ENCODE measurements around the gene MAD2L2.
A peak's percentile ranks its signal among the peaks of the same experiment; 100 is the strongest.

The MAD2L2 gene

GRCh38 chr1:11681071-11681771 lies at the start of gene MAD2L2:
MAD2L2 (minus strand) TSS chr1:11681148; CDS start chr1:11680601, 547 bp downstream.
- peak; percentile 61 for DNase-seq
- no peaks in the 10 kb centered on the region for H3K36me3 ChIP-seq (replicated peaks)
- TF ChIP-seq CTCF (IDR thresholded peaks at IDR 0.05; ENCODE audit: low read depth, low read length, missing control alignments) = no peak
- H3K4me3 ChIP-seq (ENCODE audit: low read depth, low read length) = peak within 1 kb of the TSS; percentile 85
- H3K27ac ChIP-seq = peak within 1 kb of the TSS; percentile 49
- H3K27me3 ChIP-seq (replicated peaks) = no peaks in the 10 kb centered on the region
- in situ Hi-C loops (cut with HindIII; ENCODE audit: low pct_ligation_motif_present, low sequenced_read_pairs) = no loop called here

GRCh38 chr1:11730429-11730891 lies 49.5 kb upstream of the MAD2L2 start:
- no peak for TF ChIP-seq CTCF (IDR thresholded peaks at IDR 0.05; ENCODE audit: low read depth, low read length, missing control alignments)
- no peak overlapping the region for H3K4me3 ChIP-seq (ENCODE audit: low read depth, low read length)
- in situ Hi-C loops (cut with HindIII; ENCODE audit: low pct_ligation_motif_present, low sequenced_read_pairs) = no loop called here

GRCh38 chr1:11729498-11730428 lies 48.8 kb upstream of the MAD2L2 start:
- in situ Hi-C loops (cut with HindIII; ENCODE audit: low pct_ligation_motif_present, low sequenced_read_pairs) = no loop called here
- DNase-seq = no peak

More at GRCh38 chr1:11730429-11730891, 49.5 kb upstream of the MAD2L2 start:
- Histone ChIP-seq H3K36me3 (replicated peaks) (no peaks in the 10 kb centered on the region), H3K27me3 (replicated peaks) (no peaks in the 10 kb centered on the region), H3K27ac (no peak overlapping the region)
- no peak for DNase-seq

GRCh38 chr1:11729155-11729497 lies 48.2 kb upstream of the MAD2L2 start:
- H3K27me3 ChIP-seq (replicated peaks) = no peaks in the 10 kb centered on the region
- in situ Hi-C loops (cut with HindIII; ENCODE audit: low pct_ligation_motif_present, low sequenced_read_pairs) = no loop called here
- no peak overlapping the region for H3K4me3 ChIP-seq (ENCODE audit: low read depth, low read length)
- H3K27ac ChIP-seq = no peak overlapping the region
- no peaks in the 10 kb centered on the region for H3K36me3 ChIP-seq (replicated peaks)
- DNase-seq = no peak
- TF ChIP-seq CTCF (IDR thresholded peaks at IDR 0.05; ENCODE audit: low read depth, low read length, missing control alignments) = no peak

More at GRCh38 chr1:11729498-11730428, 48.8 kb upstream of the MAD2L2 start:
- Histone ChIP-seq H3K27ac (no peak overlapping the region), H3K27me3 (replicated peaks) (no peaks in the 10 kb centered on the region), H3K4me3 (ENCODE audit: low read depth, low read length) (no peak overlapping the region), H3K36me3 (replicated peaks) (no peaks in the 10 kb centered on the region)
- no peak for TF ChIP-seq CTCF (IDR thresholded peaks at IDR 0.05; ENCODE audit: low read depth, low read length, missing control alignments)

- Histone ChIP-seq H3K27ac (no peak overlapping the region), H3K36me3 (replicated peaks) (no peaks in the 10 kb centered on the region), H3K4me3 (ENCODE audit: low read depth, low read length) (no peak overlapping the region), H3K27me3 (replicated peaks) (no peaks in the 10 kb centered on the region)
- in situ Hi-C loops (cut with HindIII; ENCODE audit: low pct_ligation_motif_present, low sequenced_read_pairs) = no loop called here
- no peak for DNase-seq
- no peak for TF ChIP-seq CTCF (IDR thresholded peaks at IDR 0.05; ENCODE audit: low read depth, low read length, missing control alignments)
Observed at GRCh38 chr1:11728126-11728806, 47.3 kb upstream of the MAD2L2 start.
